SK-N-MC (cell line): Measurements from ENCODE around the gene PIH1D1.

Source experiments
- DNase-seq: peaks from one replicate; pipeline ENCODE4 v3.0.0-alpha.2; 2011; ENCODE audit warnings: low read depth, low spot score
- H3K27ac ChIP-seq: fragments of 200-600 bp; sonication (generic); 2 replicates; pipeline ENCODE4 v1.5.1; 2016; ENCODE audit warnings: mixed run types
- H3K36me3 ChIP-seq: fragments of 200-600 bp; sonication (generic); 2 replicates; pipeline ENCODE4 v1.6.1; 2017; ENCODE audit warnings: antibody characterized with exemption, low read length, mixed read lengths; ENCODE audit not compliant: insufficient read depth
- H3K4me3 ChIP-seq: fragments of 200-600 bp; sonication (generic); 2 replicates; pipeline ENCODE4 v1.5.1; 2016
- H3K9ac ChIP-seq: fragments of 200-600 bp; sonication (generic); 2 replicates; pipeline ENCODE4 v1.8.0; 2017; ENCODE audit warnings: mixed run types, mixed read lengths; ENCODE audit not compliant: insufficient read length
- H3K9me3 ChIP-seq: fragments of 200-600 bp; sonication (generic); 2 replicates; pipeline ENCODE4 v1.6.1; 2017; ENCODE audit warnings: low read depth, mild to moderate bottlenecking, antibody characterized with exemption, low read length, moderate library complexity, mixed read lengths
- EZH2 ChIP-seq: fragments of 200-600 bp; sonication (generic); IDR thresholded peaks from one replicate; pipeline ENCODE4 v1.6.1; 2017; ENCODE audit warnings: antibody characterized with exemption
- FOXP2 ChIP-seq: optimal IDR thresholded peaks from 2 replicates; pipeline ENCODE3; 2011; ENCODE audit warnings: mild to moderate bottlenecking, moderate library complexity; ENCODE audit not compliant: insufficient read depth; ENCODE audit errors: extremely low read length, control extremely low read depth
- POLR2AphosphoS5 ChIP-seq: IDR thresholded peaks from 2 replicates; pipeline ENCODE4 v1.6.1; 2012; ENCODE audit warnings: mild to moderate bottlenecking, low read depth, low read length, borderline replicate concordance

The PIH1D1 gene

GRCh38 chr19:49415102-49415809 lies 36.4 kb downstream of the PIH1D1 start:
- no peak for TF ChIP-seq POLR2AphosphoS5
- TF ChIP-seq EZH2 = no peak
- no peak for TF ChIP-seq FOXP2
- no peaks in the 10 kb centered on the region for H3K36me3 ChIP-seq
- peak overlapping the region; percentile 73 for H3K27ac ChIP-seq
- H3K9ac ChIP-seq = no peak overlapping the region
- H3K9me3 ChIP-seq = no peaks in the 10 kb centered on the region
- H3K4me3 ChIP-seq = no peak overlapping the region
- no peak for DNase-seq

- Histone ChIP-seq H3K9me3 (no peaks in the 10 kb centered on the region), H3K27ac (peak overlapping the region; percentile 98), H3K36me3 (no peaks in the 10 kb centered on the region), H3K9ac (peak overlapping the region; percentile 14), H3K4me3 (no peak overlapping the region)
- DNase-seq = no peak
- TF ChIP-seq FOXP2 (no peak), POLR2AphosphoS5 (no peak), EZH2 (no peak)
These were observed 37.4 kb downstream of the PIH1D1 start for GRCh38 chr19:49414256-49414655.

- no peaks in the 10 kb centered on the region for H3K36me3 ChIP-seq
These were observed 38.3 kb downstream of the PIH1D1 start for GRCh38 chr19:49413348-49413747.

DNA sequence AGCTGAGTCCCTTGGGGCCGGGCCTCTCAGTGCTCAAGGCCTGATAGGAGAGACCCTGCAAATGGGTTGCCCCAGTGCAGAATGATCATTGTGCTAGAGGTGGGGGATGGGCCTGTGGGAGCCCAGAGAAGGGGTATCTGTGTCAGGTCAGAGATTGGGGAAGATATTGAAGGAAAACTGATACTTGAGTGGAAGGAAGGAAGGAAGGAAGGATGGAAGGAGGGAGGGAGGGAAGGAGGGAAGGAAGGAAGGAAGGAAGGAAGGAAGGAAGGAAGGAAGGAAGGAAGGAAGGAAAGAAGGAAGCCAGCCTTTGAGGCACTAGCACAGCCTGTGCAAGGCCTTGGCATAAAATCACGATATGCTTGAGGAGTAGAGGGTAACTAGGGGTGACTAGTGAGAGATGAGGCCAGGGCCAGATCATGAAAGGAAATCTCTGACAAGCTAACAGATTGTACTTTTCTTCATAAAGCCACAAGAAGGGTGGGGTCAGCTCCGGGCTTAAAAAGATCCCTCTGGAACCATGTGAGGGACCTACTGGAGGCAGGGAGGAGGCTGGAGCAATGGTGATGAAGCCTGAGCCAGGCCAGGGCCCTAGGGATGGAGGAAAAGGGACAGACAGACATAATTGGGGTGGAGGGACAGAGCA lies 39.8 kb downstream of the PIH1D1 start:
- peak overlapping the region; percentile 56 for H3K4me3 ChIP-seq
- peak; percentile 81 for DNase-seq
- H3K9me3 ChIP-seq = no peaks in the 10 kb centered on the region
- peak overlapping the region; percentile 98 for H3K27ac ChIP-seq
- H3K36me3 ChIP-seq = no peaks in the 10 kb centered on the region
- peak overlapping the region; percentile 76 for H3K9ac ChIP-seq
- TF ChIP-seq POLR2AphosphoS5 (peak; percentile 64; the same call in 1 of the 2 replicates), EZH2 (no peak)

More at GRCh38 chr19:49413348-49413747, 38.3 kb downstream of the PIH1D1 start:
- TF ChIP-seq EZH2 = no peak
- no peak; the same call in 1 of the 2 replicates for TF ChIP-seq POLR2AphosphoS5
- TF ChIP-seq FOXP2 = no peak
- peak overlapping the region; percentile 61 for H3K9ac ChIP-seq
- peak overlapping the region; percentile 98 for H3K27ac ChIP-seq
- no peaks in the 10 kb centered on the region for H3K9me3 ChIP-seq
- no peak for DNase-seq
- peak overlapping the region; percentile 56 for H3K4me3 ChIP-seq

GRCh38 chr19:49409441-49410029 lies 42.1 kb downstream of the PIH1D1 start:
- Histone ChIP-seq H3K4me3 (no peak overlapping the region), H3K9ac (no peak overlapping the region), H3K9me3 (no peaks in the 10 kb centered on the region), H3K36me3 (no peaks in the 10 kb centered on the region), H3K27ac (peak overlapping the region; percentile 79)
- no peak for TF ChIP-seq EZH2
- TF ChIP-seq POLR2AphosphoS5 = no peak
- TF ChIP-seq FOXP2 = no peak
- no peak for DNase-seq

DNA sequence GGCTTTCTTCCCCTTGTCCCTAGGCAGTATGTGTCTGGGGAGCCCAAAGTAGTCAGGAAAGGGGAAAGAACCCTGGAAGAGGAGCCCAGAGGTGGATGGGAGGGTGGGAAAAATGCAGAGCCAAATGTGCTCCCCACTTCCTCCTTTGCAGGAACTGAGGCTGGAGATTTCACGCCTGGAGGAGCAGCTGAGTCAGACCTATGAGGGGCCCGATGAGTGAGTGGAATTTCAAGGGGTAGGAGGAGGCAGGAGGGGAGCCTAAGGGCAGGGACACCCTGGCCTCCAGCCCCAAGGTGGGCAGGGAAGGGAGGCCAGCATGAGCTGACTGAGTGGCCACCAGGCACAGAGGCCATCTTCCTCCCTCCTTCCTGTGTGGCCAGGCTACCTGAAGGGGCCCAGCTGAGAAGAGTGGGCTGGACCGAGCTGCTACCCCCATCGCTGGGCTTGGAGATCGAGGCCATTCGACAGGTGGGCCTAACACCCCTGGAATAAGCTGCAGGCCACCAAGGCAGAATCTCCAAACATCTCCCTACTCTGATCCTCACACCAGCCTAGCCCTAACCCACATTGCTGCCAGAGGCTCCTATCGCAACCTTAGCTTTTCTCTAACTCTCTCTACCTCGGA lies 42.7 kb downstream of the PIH1D1 start:
- Histone ChIP-seq H3K36me3 (no peaks in the 10 kb centered on the region), H3K4me3 (no peak overlapping the region), H3K9me3 (no peaks in the 10 kb centered on the region), H3K9ac (peak overlapping the region; percentile 56), H3K27ac (peak overlapping the region; percentile 79)
- DNase-seq = no peak
- TF ChIP-seq POLR2AphosphoS5 (no peak), FOXP2 (no peak), EZH2 (no peak)

DNA sequence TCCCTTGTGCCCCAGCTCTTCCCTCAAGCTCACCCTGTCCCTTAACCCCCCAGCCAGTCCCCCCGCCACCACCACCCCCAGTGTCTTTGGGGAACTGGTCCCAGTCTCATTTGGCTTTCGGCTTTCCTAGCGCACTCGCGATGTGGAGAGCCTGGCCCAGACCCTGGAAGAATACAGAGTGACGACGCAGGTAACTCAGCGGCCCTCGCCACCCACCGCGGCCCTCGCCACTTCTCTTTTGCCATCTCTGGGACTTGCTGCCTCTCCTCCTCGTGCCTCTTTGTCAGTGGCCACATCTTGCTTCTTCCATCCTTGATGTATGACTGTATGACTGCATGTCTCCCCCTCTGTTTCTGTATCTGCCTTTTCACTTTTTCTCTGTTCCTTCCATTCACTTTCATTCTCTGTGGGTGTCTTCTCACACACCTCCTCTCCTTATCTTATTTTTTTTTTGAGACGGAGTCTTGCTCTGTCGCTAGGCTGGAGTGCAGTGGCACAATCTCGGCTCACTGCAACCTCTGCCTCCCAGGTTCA lies 44.1 kb downstream of the PIH1D1 start:
- Histone ChIP-seq H3K27ac (0 out of 2 replicates have a peak overlapping the region, but pooled peaks have one; percentile 79), H3K9me3 (no peaks in the 10 kb centered on the region), H3K9ac (no peak overlapping the region), H3K4me3 (no peak overlapping the region), H3K36me3 (no peaks in the 10 kb centered on the region)
- no peak for TF ChIP-seq POLR2AphosphoS5
- TF ChIP-seq FOXP2 = no peak
- no peak for TF ChIP-seq EZH2
- no peak for DNase-seq

- H3K27ac ChIP-seq = no peak overlapping the region
- no peaks in the 10 kb centered on the region for H3K9me3 ChIP-seq
- no peaks in the 10 kb centered on the region for H3K36me3 ChIP-seq
- DNase-seq = no peak
- H3K9ac ChIP-seq = no peak overlapping the region
- no peak for TF ChIP-seq EZH2
- TF ChIP-seq FOXP2 = no peak
- no peak for TF ChIP-seq POLR2AphosphoS5
- H3K4me3 ChIP-seq = no peak overlapping the region
These were observed 44.5 kb downstream of the PIH1D1 start for GRCh38 chr19:49407079-49407478.
